Hepatocyte (in vitro differentiated cells): ENCODE results near the gene EXOC2. TPM values are rescaled to one million over a fixed set of nuclear protein-coding genes. Genes with fewer than 3 reads are reported as not detected.

Experiments
- DNase-seq: peaks from one replicate; pipeline ENCODE4 v3.0.0-alpha.2; 2016; ENCODE audit warnings: low spot score
- H2AFZ ChIP-seq: fragments of 200-600 bp; sonication (generic); 2 replicates; pipeline ENCODE4 v1.6.0; 2016; ENCODE audit warnings: antibody characterized with exemption, mild to moderate bottlenecking
- H3K27ac ChIP-seq: fragments of 200-600 bp; sonication (generic); 2 replicates; pipeline ENCODE4 v1.5.1; 2016; ENCODE audit warnings: mild to moderate bottlenecking
- H3K27me3 ChIP-seq: fragments of 200-600 bp; sonication (generic); 2 replicates; pipeline ENCODE4 v1.6.1; 2016
- H3K36me3 ChIP-seq: fragments of 200-600 bp; sonication (generic); replicated peaks from 2 replicates; pipeline ENCODE4 v1.5.1; 2016; ENCODE audit warnings: low read depth; ENCODE audit not compliant: insufficient read depth
- H3K4me1 ChIP-seq: fragments of 200-600 bp; sonication (generic); 2 replicates; pipeline ENCODE4 v1.5.1; 2016; ENCODE audit warnings: mild to moderate bottlenecking, moderate library complexity; ENCODE audit not compliant: insufficient read depth
- H3K4me2 ChIP-seq: fragments of 200-600 bp; sonication (generic); 2 replicates; pipeline ENCODE4 v1.6.0; 2016
- H3K4me3 ChIP-seq: fragments of 200-600 bp; sonication (generic); 2 replicates; pipeline ENCODE4 v1.5.1; 2016; ENCODE audit warnings: mild to moderate bottlenecking
- H3K79me2 ChIP-seq: fragments of 200-600 bp; sonication (generic); 2 replicates; pipeline ENCODE4 v1.6.0; 2017; ENCODE audit warnings: mild to moderate bottlenecking
- H3K9me2 ChIP-seq: fragments of 200-600 bp; sonication (generic); replicated peaks from 2 replicates; pipeline ENCODE4 v1.6.0; 2017; ENCODE audit warnings: mild to moderate bottlenecking; ENCODE audit not compliant: insufficient read depth
- H3K9me3 ChIP-seq: fragments of 200-600 bp; sonication (generic); 2 replicates; pipeline ENCODE4 v1.5.1; 2016; ENCODE audit warnings: low read depth, mild to moderate bottlenecking
- H4K20me1 ChIP-seq: fragments of 200-600 bp; sonication (generic); 2 replicates; pipeline ENCODE4 v1.6.0; 2016; ENCODE audit warnings: mild to moderate bottlenecking; ENCODE audit not compliant: insufficient read depth, poor library complexity, severe bottlenecking
- CTCF ChIP-seq: fragments of 200-600 bp; sonication (generic); IDR thresholded peaks from 2 replicates; pipeline ENCODE4 v1.5.1; 2016; ENCODE audit warnings: antibody characterized with exemption, mild to moderate bottlenecking; ENCODE audit not compliant: poor library complexity
- EZH2 ChIP-seq: fragments of 200-600 bp; sonication (generic); IDR thresholded peaks from 2 replicates; pipeline ENCODE4 v1.6.1; 2016; ENCODE audit warnings: antibody characterized with exemption, mild to moderate bottlenecking, borderline replicate concordance
- EZH2phosphoT487 ChIP-seq: fragments of 200-600 bp; sonication (generic); IDR thresholded peaks from one replicate; pipeline ENCODE4 v1.6.1; 2018; ENCODE audit warnings: antibody characterized with exemption, mild to moderate bottlenecking, low read depth, moderate library complexity; ENCODE audit not compliant: unreplicated experiment, severe bottlenecking
- WGBS: methylation state at CpG from one replicate; pipeline ENCODE4 v1.1.6; 2016; ENCODE audit warnings: low lambda C conversion rate; ENCODE audit errors: missing lambda C conversion rate; 5-methylcytosine and 5-hydroxymethylcytosine counted together
- polyA plus RNA-seq: library from polyadenylated mRNA; unstranded; fragments of >200 nt; fragmentation: Nextera tagmentation; extraction: Ambion mirVana; gene quantifications from 2 replicates; pipeline ENCODE4 v1.2.1, GENCODE V29; 2016
- total RNA-seq: library from RNA; depleted of rRNA; stranded (reverse); fragments of >200 nt; gene quantifications from 2 replicates; pipeline ENCODE4 v1.2.3, GENCODE V29; 2014

Gene EXOC2
- total and polyA plus RNA-seq, 2 experiments from 2014 or later, result 15.4 to 27.0 TPM

GRCh38 chr6:558089-558488 is 134.8 kb downstream of the EXOC2 start:
- Histone ChIP-seq H4K20me1 (no peaks in the 10 kb centered on the region), H3K9me2 (no peaks in the 10 kb centered on the region), H3K4me1 (no peaks in the 10 kb centered on the region), H3K4me3 (no peak overlapping the region), H3K27me3 (no peaks in the 10 kb centered on the region), H3K79me2 (no peaks in the 10 kb centered on the region), H2AFZ (no peak overlapping the region), H3K36me3 (no peaks in the 10 kb centered on the region), H3K9me3 (no peaks in the 10 kb centered on the region), H3K4me2 (no peak overlapping the region), H3K27ac (no peak overlapping the region)
- TF ChIP-seq EZH2phosphoT487 (no peak), CTCF (peak; percentile 31)
- no peak for DNase-seq

- Histone ChIP-seq H3K4me2 (no peak overlapping the region), H3K79me2 (no peaks in the 10 kb centered on the region), H3K27me3 (no peaks in the 10 kb centered on the region), H4K20me1 (no peaks in the 10 kb centered on the region), H3K4me1 (no peaks in the 10 kb centered on the region), H2AFZ (no peak overlapping the region), H3K4me3 (no peak overlapping the region), H3K9me3 (no peaks in the 10 kb centered on the region), H3K36me3 (no peaks in the 10 kb centered on the region), H3K27ac (no peak overlapping the region), H3K9me2 (no peaks in the 10 kb centered on the region)
- TF ChIP-seq EZH2 (no peak), CTCF (no peak), EZH2phosphoT487 (no peak)
- DNase-seq, result no peak
- WGBS, result 90% methylated on average over 12 of the region's 12 CpGs
Measured at GRCh38 chr6:551829-552350, 141.0 kb downstream of the EXOC2 start.

GRCh38 chr6:551405-551804 is 141.5 kb downstream of the EXOC2 start:
- no peaks in the 10 kb centered on the region for H3K9me2 ChIP-seq
- no peaks in the 10 kb centered on the region for H3K4me1 ChIP-seq
- TF ChIP-seq CTCF (peak; percentile 16), EZH2phosphoT487 (no peak)
- H2AFZ ChIP-seq, result no peak overlapping the region
- H3K79me2 ChIP-seq, result no peaks in the 10 kb centered on the region
- 58% methylated on average over 4 of the region's 4 CpGs for WGBS
- H3K4me3 ChIP-seq, result no peak overlapping the region
- DNase-seq, result peak; percentile 49
- H4K20me1 ChIP-seq, result no peaks in the 10 kb centered on the region
- no peak overlapping the region for H3K27ac ChIP-seq
- H3K36me3 ChIP-seq, result no peaks in the 10 kb centered on the region
- no peaks in the 10 kb centered on the region for H3K9me3 ChIP-seq
- H3K4me2 ChIP-seq, result no peak overlapping the region
- no peaks in the 10 kb centered on the region for H3K27me3 ChIP-seq

GRCh38 chr6:549906-550305 is 143.0 kb downstream of the EXOC2 start:
- H4K20me1 ChIP-seq, result no peaks in the 10 kb centered on the region
- H3K4me1 ChIP-seq, result no peaks in the 10 kb centered on the region
- WGBS, result 92% methylated on average over 6 of the region's 6 CpGs
- H3K36me3 ChIP-seq, result no peaks in the 10 kb centered on the region
- H3K4me3 ChIP-seq, result no peak overlapping the region
- no peaks in the 10 kb centered on the region for H3K9me2 ChIP-seq
- no peak overlapping the region for H3K27ac ChIP-seq
- H3K4me2 ChIP-seq, result no peak overlapping the region
- no peak overlapping the region for H2AFZ ChIP-seq
- no peaks in the 10 kb centered on the region for H3K27me3 ChIP-seq
- no peak for DNase-seq
- no peaks in the 10 kb centered on the region for H3K9me3 ChIP-seq
- H3K79me2 ChIP-seq, result no peaks in the 10 kb centered on the region
- no peak for TF ChIP-seq CTCF
